Activated CD8-positive, alpha-beta T cell treated with anti-CD3 and anti-CD28 coated beads for 36 hours (primary cell): ENCODE results near the gene WBP11. TPM values are rescaled to one million over a fixed set of nuclear protein-coding genes. Genes with fewer than 3 reads are reported as not detected.
A peak's percentile ranks its signal among the peaks of the same experiment; 100 is the strongest.

Experiments used
- ATAC-seq: fragments of 200-7000 bp; cut with Tn5 transposase; one replicate; pipeline ENCODE4 v1.10.0; 2021; ENCODE audit warnings: mild to moderate bottlenecking, moderate library complexity
- CTCF ChIA-PET: fragments of 350-600 bp; sonication (Branson Sonifier 250); formaldehyde crosslinking; loops from one replicate; lab custom pipeline; 2021; ENCODE audit warnings: antibody characterized with exemption; lab: Charles Lee
- POLR2A ChIA-PET: fragments of 350-600 bp; sonication (Branson Sonifier 250); formaldehyde crosslinking; loops from one replicate; lab custom pipeline; 2021; ENCODE audit warnings: antibody characterized with exemption; lab: Charles Lee
- DNase-seq: peaks from one replicate; pipeline ENCODE4 v3.0.0-alpha.2; 2020
- H3K27ac Mint-ChIP-seq: one replicate; pipeline ENCODE4 v1.8.0; 2021; ENCODE audit warnings: mild to moderate bottlenecking, mixed read lengths
- H3K27me3 Mint-ChIP-seq: one replicate; pipeline ENCODE4 v1.8.0; 2021; ENCODE audit warnings: mixed read lengths
- H3K36me3 Mint-ChIP-seq: one replicate; pipeline ENCODE4 v1.8.0; 2021; ENCODE audit warnings: low read depth, mixed read lengths
- H3K4me1 Mint-ChIP-seq: one replicate; pipeline ENCODE4 v1.8.0; 2021; ENCODE audit warnings: low read depth, mixed read lengths
- H3K4me3 Mint-ChIP-seq: one replicate; pipeline ENCODE4 v1.8.0; 2021; ENCODE audit warnings: mild to moderate bottlenecking, moderate library complexity, mixed read lengths
- H3K9me3 Mint-ChIP-seq: one replicate; pipeline ENCODE4 v1.8.0; 2021; ENCODE audit warnings: mixed read lengths
- CTCF ChIP-seq: fragments of 200-600 bp; IDR thresholded peaks from one replicate; pipeline ENCODE4 v1.8.0; 2022; ENCODE audit warnings: antibody characterized with exemption, mild to moderate bottlenecking
- intact Hi-C: fragments of 100-400 bp; cut with micrococcal nuclease; formaldehyde crosslinking; loops from one replicate; pipeline ENCODE4 v1.10.0; 2022
- total RNA-seq, 2 experiments: library from RNA; stranded (reverse); gene quantifications; one replicate each; pipeline ENCODE4 v1.2.3, GENCODE V29; 2021

Gene WBP11
- total RNA-seq, 2 experiments from 2014 or later = 123 to 130 TPM

GRCh38 chr12:14827043-14827442 lies 23.8 kb upstream of the WBP11 start:
- H3K27me3 Mint-ChIP-seq = peaks cover 4% of the 10 kb centered on the region
- no peak for TF ChIP-seq CTCF
- H3K9me3 Mint-ChIP-seq = no peaks in the 10 kb centered on the region
- no peaks in the 10 kb centered on the region for H3K36me3 Mint-ChIP-seq
- CTCF ChIA-PET = interaction anchor here (1.1 to 1.7 kb wide), 2 partner anchors 169 to 394 kb away, joined by 3 to 4 read pairs; partner anchors contain the start of gene RERG
- intact Hi-C loops = no loop called here
- H3K4me3 Mint-ChIP-seq = no peak overlapping the region
- DNase-seq = no peak
- POLR2A ChIA-PET = no interaction called here
- ATAC-seq = no peak
- peaks cover 22% of the 10 kb centered on the region for H3K4me1 Mint-ChIP-seq
- no peak overlapping the region for H3K27ac Mint-ChIP-seq

GRCh38 chr12:14826491-14826890 lies 23.2 kb upstream of the WBP11 start:
- Mint-ChIP-seq H3K27ac (no peak overlapping the region), H3K36me3 (no peaks in the 10 kb centered on the region), H3K4me3 (no peak overlapping the region), H3K27me3 (peaks cover 2% of the 10 kb centered on the region), H3K4me1 (peaks cover 22% of the 10 kb centered on the region), H3K9me3 (no peaks in the 10 kb centered on the region)
- ChIA-PET CTCF (interaction anchor here (1.1 kb wide), 1 partner anchor 395 kb away, joined by 3 read pairs; the partner anchor contains the start of gene RERG), POLR2A (no interaction called here)
- no peak for DNase-seq
- no peak for TF ChIP-seq CTCF
- ATAC-seq = no peak
- intact Hi-C loops = no loop called here

GRCh38 chr12:14825256-14825655 lies 22.0 kb upstream of the WBP11 start:
- Mint-ChIP-seq H3K27me3 (no peaks in the 10 kb centered on the region), H3K4me3 (no peak overlapping the region), H3K4me1 (peaks cover 22% of the 10 kb centered on the region), H3K36me3 (no peaks in the 10 kb centered on the region), H3K9me3 (no peaks in the 10 kb centered on the region), H3K27ac (no peak overlapping the region)
- no peak for DNase-seq
- ATAC-seq = no peak
- no peak for TF ChIP-seq CTCF
- intact Hi-C loops = no loop called here
- ChIA-PET POLR2A (no interaction called here), CTCF (interaction anchor here (0.6 to 1.3 kb wide), 6 partner anchors 9 to 639 kb away, joined by 3 to 5 read pairs (median 4); no protein-coding TSS in a partner anchor)

- no peaks in the 10 kb centered on the region for H3K27me3 Mint-ChIP-seq
- CTCF ChIA-PET = interaction anchor here (1.0 to 1.3 kb wide), 4 partner anchors 10 to 638 kb away, joined by 3 to 4 read pairs (median 4); no protein-coding TSS in a partner anchor
- no peak for TF ChIP-seq CTCF
- peak; percentile 77 for ATAC-seq
- no peaks in the 10 kb centered on the region for H3K36me3 Mint-ChIP-seq
- no peak overlapping the region for H3K4me3 Mint-ChIP-seq
- POLR2A ChIA-PET = no interaction called here
- H3K27ac Mint-ChIP-seq = no peak overlapping the region
- peaks cover 22% of the 10 kb centered on the region for H3K4me1 Mint-ChIP-seq
- DNase-seq = no peak
- H3K9me3 Mint-ChIP-seq = no peaks in the 10 kb centered on the region
- intact Hi-C loops = no loop called here
Observed at GRCh38 chr12:14824012-14824634, 20.8 kb upstream of the WBP11 start.

- Mint-ChIP-seq H3K9me3 (no peaks in the 10 kb centered on the region), H3K4me3 (no peak within 1 kb of the TSS), H3K27me3 (peaks cover 2% of the 10 kb centered on the region), H3K36me3 (no peaks in the 10 kb centered on the region), H3K4me1 (peaks cover 17% of the 10 kb centered on the region), H3K27ac (no peak within 1 kb of the TSS)
- ATAC-seq (no peak), DNase-seq (no peak)
- intact Hi-C loops = no loop called here
- CTCF ChIA-PET = no interaction called here
- POLR2A ChIA-PET = no interaction called here
- TF ChIP-seq CTCF = no peak
Observed at GRCh38 chr12:14814014-14814413, 10.7 kb upstream of the WBP11 start, which contains the start of gene SMCO3. Gene SMCO3, minus strand, starts transcription at chr12:14814182. Its CDS starts 7,502 bp downstream, at chr12:14806680.
